NOMO-1 (cell line): Measurements from ENCODE around the gene ADGRB2.

Source experiments
- DNase-seq, 2 experiments: peaks; one replicate each; lab custom pipeline; 2025; ENCODE audit not compliant: unreplicated experiment in 2 of 2; lab: John Stamatoyannopoulos, UW

Gene ADGRB2, protein sequence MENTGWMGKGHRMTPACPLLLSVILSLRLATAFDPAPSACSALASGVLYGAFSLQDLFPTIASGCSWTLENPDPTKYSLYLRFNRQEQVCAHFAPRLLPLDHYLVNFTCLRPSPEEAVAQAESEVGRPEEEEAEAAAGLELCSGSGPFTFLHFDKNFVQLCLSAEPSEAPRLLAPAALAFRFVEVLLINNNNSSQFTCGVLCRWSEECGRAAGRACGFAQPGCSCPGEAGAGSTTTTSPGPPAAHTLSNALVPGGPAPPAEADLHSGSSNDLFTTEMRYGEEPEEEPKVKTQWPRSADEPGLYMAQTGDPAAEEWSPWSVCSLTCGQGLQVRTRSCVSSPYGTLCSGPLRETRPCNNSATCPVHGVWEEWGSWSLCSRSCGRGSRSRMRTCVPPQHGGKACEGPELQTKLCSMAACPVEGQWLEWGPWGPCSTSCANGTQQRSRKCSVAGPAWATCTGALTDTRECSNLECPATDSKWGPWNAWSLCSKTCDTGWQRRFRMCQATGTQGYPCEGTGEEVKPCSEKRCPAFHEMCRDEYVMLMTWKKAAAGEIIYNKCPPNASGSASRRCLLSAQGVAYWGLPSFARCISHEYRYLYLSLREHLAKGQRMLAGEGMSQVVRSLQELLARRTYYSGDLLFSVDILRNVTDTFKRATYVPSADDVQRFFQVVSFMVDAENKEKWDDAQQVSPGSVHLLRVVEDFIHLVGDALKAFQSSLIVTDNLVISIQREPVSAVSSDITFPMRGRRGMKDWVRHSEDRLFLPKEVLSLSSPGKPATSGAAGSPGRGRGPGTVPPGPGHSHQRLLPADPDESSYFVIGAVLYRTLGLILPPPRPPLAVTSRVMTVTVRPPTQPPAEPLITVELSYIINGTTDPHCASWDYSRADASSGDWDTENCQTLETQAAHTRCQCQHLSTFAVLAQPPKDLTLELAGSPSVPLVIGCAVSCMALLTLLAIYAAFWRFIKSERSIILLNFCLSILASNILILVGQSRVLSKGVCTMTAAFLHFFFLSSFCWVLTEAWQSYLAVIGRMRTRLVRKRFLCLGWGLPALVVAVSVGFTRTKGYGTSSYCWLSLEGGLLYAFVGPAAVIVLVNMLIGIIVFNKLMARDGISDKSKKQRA (N-terminal part only)

DNA sequence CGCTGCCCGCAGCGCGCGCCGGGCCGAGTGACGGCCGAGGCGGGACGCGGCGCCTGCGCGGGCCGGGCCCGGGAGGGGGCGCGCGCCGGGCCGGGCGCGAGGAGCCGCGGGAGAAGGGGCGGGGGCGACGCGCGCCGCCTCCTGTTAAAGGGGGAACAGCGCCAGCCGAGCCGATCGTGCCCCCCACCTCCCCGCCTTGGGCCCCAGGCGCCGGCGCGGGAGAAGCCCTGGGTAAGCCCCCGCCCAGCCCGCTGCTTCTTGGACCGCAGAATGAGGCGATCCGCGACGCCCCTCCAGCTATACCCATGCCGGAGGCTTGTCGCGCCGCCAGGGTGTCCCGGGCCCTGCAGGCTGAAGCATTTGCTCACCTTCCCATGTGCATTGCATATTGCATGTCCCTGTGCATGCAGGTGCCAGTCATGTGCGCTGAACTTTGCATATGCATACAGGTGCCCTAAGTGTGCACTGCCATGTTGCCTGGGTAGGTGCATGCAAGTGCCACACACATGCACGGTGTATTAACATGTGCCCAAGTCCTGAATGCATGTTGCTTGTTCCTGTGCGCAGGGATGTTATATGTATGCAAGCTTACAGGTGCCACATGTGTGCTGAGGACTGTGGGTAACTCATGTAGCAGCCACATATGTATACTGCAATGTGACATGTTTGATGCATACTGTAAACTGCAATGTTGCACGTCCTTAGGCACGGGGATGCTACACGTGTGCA, at the start of gene ADGRB2:
Gene ADGRB2 (minus strand): TSS at position 29 of the 729 bp plus-strand sequence. CDS start 7,119 bp downstream, outside the sequence.
- no peak for DNase-seq

DNA sequence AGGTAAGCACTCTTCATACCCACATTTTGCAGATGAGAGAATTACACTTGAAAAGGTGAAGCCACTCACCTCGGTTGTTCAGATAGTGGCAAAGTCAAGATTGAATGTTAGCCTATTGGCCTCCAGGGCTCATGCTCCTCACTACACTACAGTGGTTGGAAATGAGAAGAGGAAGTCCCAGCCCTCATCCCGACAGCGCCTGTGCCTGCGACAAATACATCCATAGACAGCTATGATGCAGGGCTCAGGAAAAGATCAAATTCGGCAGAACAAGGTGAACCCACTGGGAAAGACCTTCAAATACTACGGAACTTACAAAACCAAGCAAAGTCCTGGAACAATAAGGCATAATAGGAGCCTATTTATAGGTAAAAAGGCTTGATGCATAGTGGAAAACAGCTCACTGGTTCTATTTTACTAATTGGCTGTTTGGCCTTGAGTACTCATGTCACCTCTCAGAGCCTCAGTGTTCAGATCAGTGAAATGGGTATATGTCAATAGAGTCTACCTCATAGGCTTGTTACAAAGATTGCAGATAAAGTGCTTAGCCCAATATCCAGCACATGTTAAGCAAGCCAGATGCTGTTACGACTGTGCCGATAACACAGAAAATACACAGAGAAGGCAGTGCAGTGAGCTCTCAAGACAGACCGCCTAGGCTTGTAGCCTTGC, 48.2 kb upstream of the ADGRB2 start:
- DNase-seq, result no peak

DNA sequence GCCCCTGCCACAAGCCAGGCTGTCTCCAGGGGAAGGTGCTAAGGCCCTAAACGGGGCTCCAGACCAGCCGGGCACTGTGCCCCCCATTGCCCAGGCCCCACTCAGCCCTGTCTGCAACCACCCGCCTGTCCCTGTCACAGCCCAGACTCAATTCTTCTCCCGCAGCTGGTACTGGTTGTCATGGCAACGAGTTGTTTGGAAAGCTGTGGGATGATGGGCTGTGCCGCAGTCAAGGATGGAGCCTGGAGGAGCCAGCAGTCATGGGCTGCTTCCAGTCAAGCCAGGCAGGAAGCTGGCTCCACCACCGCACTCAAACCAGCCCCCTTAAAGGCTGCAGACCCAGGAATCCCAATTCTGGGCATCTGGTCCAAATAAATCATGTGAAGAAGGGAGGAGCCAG, 47.5 kb upstream of the ADGRB2 start:
- no peak for DNase-seq

DNA sequence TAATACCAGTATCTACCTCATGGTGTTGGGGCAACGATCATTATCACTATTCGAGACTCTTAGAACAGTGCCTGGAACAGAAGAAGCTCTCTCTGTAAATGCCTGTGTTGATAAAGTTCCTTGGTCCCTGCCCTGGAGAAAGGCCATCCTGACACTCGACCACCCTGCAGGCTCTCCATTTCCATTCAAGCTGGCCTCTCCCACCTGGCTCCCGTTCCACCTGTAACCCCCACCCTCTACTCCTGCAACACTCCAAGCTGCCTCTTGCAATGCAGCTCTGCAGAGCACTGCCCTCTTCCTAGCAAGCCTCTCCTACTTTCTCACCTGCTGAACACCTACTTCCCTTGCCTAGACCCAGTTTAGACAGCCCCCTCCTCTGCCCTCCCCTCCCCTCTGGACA, 45.6 kb upstream of the ADGRB2 start:
- no peak for DNase-seq

DNA sequence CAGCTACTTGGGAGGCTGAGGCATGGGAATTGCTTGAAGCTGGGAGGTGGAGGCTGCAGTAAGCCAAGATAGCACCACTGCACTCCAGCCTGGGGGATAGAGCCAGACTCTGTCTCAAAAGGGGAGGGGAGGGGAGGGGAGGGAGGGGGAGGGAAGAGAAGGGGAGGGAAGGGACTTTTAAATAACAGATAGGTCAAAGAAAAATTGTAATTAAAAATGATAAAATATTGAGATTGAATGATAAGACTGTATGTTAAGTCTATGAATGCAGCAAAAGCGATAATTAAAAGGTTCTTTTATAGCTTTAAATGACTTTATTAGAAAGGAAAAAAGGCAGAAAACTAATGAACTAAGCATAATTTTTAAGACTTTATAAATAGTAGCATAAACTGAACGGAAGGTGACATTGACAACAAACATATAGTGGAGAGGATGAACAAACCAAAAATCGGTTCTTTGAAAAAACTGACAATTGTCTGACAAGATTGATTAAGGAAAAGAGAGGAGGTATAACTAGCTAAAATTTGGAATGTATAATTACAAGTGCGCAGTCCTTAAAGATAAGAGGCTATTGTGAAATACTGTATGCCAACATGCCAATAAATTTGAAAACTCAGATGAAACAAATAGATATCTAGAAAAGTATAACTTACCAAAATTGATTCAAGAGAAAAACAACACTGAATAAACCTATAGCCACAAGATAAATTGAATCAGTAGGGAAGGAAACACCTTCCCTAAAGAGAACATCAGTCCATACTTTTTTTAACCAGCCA, 43.3 kb upstream of the ADGRB2 start:
- no peak for DNase-seq

DNA sequence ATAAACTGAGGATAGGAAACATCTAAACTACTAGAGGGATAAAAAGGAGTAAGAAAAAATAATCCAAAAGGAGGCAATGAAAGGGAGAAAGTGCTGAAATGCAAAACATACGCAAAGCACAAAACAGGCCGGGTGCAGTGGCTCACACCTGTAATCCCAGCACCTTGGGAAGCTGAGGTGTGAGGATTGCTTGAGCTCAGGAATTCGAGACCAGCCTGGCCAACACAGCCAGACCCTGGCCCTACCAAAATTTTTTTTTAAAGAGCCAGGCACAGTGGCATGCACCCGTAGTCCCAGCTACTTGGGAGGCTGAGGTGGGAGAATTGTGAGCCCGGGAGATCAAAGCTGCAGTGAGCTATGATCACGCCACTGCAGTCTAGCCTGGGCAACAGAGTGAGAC, 41.2 kb upstream of the ADGRB2 start:
- no peak for DNase-seq

DNA sequence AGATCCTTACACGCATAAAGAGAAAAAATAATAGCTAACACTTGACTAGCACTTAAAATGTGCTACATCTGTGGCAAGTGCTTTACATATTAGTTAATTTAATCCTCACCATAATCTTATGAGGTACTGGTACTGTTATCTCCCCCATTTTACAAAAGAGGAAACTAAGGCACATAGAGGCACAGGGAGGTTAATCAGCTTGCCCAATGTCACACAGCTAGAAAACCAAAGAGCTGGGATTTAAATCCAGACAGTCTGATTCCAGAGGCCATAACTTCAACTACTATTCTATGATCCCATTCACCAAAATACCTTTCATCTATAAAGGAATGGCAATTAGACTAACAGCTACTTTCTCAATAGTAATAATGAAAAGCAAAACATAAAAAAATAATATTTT, 40.0 kb upstream of the ADGRB2 start:
- no peak for DNase-seq

DNA sequence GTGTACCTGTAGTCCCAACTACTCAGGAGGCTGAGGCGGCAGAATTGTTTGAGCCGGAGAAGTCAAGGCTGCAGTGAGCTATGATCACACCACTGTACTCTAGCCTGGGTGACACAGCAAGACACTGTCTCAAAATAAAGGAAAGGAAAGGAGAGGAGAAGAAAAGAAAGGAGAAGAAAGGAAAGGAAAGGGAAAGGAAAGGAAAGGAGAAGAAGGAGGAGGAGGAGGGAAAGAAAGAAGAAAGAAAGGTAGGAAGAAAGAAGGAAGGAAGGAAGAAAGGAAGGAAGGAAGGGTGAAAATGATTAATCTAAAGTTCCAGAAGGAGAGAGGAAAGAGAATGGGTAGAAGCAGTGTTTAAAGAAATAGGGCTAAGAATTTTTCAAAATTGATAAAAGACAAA, 39.5 kb upstream of the ADGRB2 start:
- DNase-seq, result no peak

DNA sequence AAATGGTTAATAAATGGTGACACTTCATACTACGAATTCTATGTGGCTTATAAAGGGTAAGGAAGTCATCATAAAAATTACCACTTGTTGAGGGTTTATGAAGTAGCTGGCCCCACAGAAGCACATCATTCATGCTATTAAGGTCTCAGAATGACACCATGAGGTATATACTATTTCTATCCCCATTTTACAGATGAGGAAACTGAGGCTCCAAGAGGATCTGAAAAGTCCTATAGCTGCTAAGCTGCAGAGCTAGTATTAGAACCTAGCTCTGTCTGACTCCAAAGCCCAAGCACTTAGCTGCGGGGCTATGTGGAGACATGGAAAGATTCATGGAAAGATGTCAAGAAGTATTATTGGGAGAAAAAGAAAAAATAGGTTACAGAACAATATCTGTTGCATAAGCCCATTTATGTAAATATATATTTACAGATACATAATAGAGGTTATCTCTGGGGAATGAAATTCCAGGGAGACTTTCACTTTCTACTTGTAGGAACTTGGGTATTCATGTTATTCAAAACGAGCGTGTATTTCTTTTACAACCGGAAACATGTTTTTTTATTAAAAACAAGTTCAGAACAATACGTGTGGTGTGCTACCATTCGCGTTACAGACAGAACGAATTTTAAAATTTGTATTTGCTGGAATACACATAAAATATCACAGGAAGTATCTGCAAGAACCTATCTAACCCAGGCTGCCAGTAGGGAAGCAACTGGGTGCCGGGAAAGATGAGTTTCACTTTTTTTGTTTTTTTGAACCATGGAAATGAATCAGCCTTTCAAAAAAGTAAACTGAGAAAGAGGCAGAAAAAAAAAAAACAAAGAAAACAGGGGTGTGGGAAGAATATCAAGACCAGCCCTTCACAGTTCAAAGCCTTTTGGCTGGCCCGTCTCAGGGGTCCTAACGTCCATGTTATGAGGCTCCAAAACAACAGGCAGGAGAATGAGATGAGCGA, 38.3 kb upstream of the ADGRB2 start:
- DNase-seq, result no peak

DNA sequence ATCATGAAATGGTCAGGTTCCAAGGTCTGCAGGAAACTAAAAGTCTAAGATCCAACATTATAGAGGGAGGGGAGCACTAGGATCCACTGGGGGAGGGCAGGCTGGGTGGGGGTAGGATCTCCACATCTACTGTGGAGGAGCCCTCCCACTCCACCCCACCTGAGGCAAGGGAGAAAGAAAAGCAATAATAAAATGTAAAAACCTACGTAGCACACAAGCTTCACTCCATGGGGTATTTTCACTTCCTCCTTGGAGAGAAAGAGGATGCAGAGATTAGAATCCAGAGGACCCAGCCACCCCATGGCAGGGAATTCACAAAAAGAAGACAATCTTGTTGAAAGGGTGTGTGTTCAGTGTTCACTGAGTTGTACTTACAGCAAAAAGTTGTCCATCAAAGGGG, 37.3 kb upstream of the ADGRB2 start:
- DNase-seq, result peak; percentile 22 to 69

DNA sequence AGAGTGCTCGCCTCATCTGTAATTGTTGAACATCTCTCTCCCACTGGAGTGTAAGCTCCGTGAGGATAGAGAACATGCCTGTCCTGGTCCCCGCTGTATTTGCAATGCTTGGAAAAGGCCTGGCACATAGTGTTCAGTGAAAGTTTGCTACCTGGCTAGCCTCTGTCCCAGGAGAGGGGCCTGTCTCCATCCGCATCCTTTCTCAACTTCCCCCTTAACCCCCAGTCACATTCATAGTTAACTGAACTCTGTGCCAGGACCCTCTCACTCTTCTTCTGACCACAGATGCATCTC, 36.5 kb upstream of the ADGRB2 start:
- no peak for DNase-seq

DNA sequence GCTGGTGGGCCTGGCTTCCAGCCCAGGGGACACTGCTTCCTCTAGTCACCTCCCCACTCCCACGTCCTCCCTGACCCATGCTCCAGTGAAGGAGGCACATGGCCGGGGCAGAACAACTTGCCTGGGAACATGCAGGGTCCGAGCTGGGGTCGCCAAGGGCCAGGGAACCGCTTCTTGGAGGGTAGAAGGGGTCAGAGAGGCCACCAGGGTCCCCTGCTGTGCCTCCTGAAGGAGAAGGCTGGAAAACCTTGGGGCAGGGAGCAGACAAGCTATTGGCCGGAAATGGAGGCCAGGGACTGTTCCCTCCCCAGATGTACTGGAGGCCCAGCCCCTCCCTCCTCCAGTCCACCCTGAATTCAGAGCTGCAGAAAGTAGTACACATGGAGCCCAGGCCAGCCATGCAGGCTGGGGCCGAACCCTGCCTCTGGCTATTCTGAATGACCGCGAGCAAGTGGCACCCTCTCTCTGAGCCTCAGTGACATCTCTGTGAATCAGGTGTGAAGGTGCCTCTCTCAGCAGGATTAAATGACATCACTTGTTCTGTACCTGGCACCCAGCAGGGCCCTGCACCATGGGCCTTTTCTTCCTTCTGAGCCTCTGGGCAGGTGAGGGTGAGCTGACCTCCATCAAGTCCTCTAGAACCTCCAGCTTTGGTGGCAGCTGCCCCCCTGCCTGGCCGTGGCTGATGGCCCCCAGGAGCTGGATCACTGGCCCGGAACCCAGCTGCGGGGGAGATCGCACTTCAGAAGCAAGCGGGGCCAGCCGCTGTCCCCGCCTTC, 35.9 kb upstream of the ADGRB2 start:
- no peak for DNase-seq

DNA sequence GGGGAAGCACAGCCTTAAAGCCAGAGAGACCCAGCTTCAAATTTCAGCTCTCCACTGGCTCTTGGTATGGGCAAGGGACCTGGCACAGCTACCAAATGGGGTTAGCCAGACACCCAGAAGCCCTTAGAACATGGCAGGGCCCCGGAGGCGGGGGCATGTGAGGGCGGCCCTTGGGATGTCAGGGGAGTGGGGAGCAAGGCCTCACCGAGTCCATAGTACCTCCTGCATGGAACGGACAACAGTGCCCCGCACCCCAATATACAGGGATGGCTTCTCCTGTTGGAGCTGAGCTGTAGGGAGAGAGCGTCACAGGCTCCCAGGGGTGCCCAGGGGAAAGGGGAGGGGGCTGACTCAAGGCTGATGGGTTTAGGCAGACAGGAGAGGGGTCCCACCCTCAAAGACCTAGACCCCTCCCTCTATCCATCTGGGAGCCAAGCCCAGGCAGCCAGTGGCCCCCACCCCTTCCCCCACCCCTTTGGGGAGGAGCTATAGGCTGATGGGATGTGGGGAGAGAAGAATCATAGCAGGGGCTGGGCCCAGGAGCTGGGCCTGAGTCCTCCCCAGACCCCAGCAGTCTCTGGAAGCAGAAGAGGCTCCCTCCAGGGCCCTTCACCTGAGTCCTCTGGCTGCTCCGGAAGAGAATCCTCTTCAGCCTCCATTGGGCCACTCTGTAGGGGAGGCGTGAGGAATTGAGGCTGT, 35.2 kb upstream of the ADGRB2 start:
- no peak for DNase-seq

DNA sequence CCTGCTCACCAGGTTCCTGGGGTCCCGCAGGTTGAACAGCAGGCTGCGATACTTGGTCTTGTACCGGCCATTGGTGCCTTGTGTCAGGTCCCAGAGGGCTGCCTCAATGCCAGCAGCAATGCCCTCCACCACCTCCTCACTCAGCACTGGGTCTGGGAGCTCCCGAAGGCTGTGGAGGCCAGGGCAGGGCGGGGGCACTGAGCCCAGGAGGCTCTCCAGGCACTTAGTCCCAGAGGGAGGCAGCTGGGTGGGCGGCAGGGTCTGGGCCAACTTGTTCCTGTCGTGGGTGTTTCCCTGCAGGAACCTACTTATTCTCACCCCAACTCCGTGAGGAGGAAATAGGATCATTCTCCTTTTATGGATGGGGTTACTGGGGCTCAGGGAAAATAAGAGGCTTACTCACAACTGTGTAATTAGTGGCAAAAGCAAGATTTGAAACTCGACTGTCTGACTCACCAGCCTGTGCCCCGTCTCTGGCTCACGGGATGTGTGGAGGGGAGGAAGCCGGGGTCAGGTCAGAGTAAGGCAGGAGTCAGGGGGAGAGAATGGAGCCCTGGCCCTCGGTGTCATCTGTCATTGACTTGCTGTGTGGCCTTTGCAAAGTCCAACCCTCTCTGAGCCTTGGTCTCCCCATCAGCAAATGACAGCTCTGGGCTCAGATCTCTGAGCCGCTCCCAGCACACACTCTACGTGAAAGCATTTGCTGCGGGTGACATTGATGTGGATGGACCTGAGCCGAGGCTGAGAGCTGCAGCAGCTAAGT, 34.5 kb upstream of the ADGRB2 start:
- DNase-seq, result peak in 1 of 2 experiments; percentile 21

DNA sequence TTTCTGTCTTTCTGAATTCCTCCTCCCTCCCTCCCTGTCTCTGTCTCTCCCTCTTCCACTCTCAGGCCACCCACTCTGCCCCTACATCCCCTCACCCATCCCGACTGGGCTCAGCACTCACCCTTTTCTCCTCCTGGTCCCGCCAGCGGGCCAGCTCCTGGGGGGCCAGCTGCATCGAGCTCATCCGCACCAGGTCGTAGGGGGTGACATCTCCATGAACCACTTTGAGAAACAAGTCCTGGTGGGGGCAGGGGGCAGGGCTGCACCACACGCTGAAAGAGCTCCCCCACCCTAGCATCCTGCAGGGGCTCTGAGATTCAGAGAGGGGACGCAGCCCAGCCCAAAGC, 33.9 kb upstream of the ADGRB2 start:
- no peak for DNase-seq

DNA sequence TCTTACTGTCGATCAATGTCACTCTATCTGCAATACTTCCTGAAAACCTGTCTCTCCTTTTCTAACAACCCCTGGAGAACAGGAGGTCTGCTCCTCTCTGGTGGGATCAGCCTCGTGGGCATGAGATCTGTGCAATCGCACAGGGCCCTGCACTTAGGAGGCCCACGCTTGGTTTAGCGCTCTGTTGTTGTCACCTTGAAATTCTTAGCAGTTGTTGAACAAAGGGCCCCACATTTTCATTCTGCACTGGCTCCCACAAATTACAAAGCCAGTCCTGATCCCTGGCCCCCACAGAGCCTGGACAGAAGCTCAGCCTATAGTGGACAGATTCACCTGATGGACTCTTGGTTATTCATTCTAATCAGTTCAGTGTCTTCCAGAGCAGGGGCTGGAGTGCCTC, 33.1 kb upstream of the ADGRB2 start:
- DNase-seq, result no peak

DNA sequence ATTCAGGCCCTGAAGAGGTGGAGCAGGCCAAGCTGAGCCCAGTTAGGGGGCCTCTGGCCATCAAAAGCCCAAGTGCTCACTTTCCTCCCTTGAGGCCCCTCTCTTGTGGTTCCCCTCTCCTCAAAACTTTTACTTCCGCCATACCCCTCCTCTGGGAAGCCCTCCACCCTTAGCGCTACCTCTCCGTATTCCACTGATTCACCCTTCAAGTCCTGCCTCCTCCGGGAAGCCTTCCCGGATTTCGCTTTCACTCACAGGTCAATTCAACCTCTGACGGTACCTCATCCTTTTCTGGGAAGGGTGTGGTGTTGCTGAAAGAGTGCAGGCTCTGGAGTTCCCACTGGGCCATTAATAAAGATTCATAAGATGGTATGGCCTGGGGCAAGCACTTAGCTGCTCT, 32.6 kb upstream of the ADGRB2 start:
- no peak for DNase-seq
